SK-N-SH treated with all-trans-retinoic acid at 6 μM for 48 hours (cell line): ENCODE results near the gene HDAC4.

Experiments
- ATAC-seq: fragments of 200-7000 bp; cut with Tn5 transposase; 3 replicates; pipeline ENCODE4 v1.9.1; 2020; ENCODE audit warnings: mild to moderate bottlenecking, moderate library complexity
- ARNTL ChIP-seq: fragments of 450-650 bp; formaldehyde crosslinking; IDR thresholded peaks from 2 replicates; pipeline ENCODE4 v1.5.0; 2020; ENCODE audit warnings: low read depth, mild to moderate bottlenecking, moderate library complexity, borderline replicate concordance
- BACH2 ChIP-seq: fragments of 250-450 bp; sonication (Bioruptor Pico); IDR thresholded peaks from 2 replicates; pipeline ENCODE4 v1.9.0; 2021; ENCODE audit warnings: mild to moderate bottlenecking, borderline replicate concordance
- CREB5 ChIP-seq: fragments of 250-450 bp; sonication (Bioruptor Pico); IDR thresholded peaks from 2 replicates; pipeline ENCODE4 v1.5.1; 2020; ENCODE audit warnings: low read depth, mild to moderate bottlenecking, moderate library complexity
- CSDC2 ChIP-seq: fragments of 250-450 bp; sonication (Bioruptor Pico); IDR thresholded peaks from 2 replicates; pipeline ENCODE4 v1.5.0; 2020; ENCODE audit warnings: mild to moderate bottlenecking, moderate library complexity
- CSRNP3 ChIP-seq: fragments of 250-450 bp; sonication (Bioruptor Pico); IDR thresholded peaks from 2 replicates; pipeline ENCODE4 v1.5.1; 2021; ENCODE audit warnings: mild to moderate bottlenecking, moderate library complexity
- ESRRG ChIP-seq: fragments of 250-450 bp; sonication (Bioruptor Pico); IDR thresholded peaks from 2 replicates; pipeline ENCODE4 v1.6.1; 2021; ENCODE audit warnings: mild to moderate bottlenecking
- GLIS3 ChIP-seq: fragments of 250-450 bp; sonication (Bioruptor Pico); IDR thresholded peaks from 2 replicates; pipeline ENCODE4 v1.5.0; 2020; ENCODE audit warnings: mild to moderate bottlenecking, moderate library complexity
- ISL1 ChIP-seq: fragments of 250-450 bp; sonication (Bioruptor Pico); IDR thresholded peaks from 2 replicates; pipeline ENCODE4 v2.1.2; 2022; ENCODE audit warnings: mild to moderate bottlenecking, moderate library complexity
- OSR1 ChIP-seq: fragments of 250-450 bp; sonication (Bioruptor Pico); IDR thresholded peaks from 2 replicates; pipeline ENCODE4 v1.8.0; 2022; ENCODE audit warnings: moderate library complexity, mild to moderate bottlenecking, inconsistent platforms
- PPARA ChIP-seq: fragments of 250-450 bp; sonication (Bioruptor Pico); IDR thresholded peaks from 2 replicates; pipeline ENCODE4 v1.5.0; 2020; ENCODE audit warnings: mild to moderate bottlenecking, borderline replicate concordance
- RARB ChIP-seq: fragments of 250-450 bp; sonication (Bioruptor Pico); IDR thresholded peaks from 2 replicates; pipeline ENCODE4 v1.8.0; 2021; ENCODE audit warnings: mild to moderate bottlenecking, moderate library complexity
- SNAI2 ChIP-seq: fragments of 250-450 bp; sonication (Bioruptor Pico); IDR thresholded peaks from 2 replicates; pipeline ENCODE4 v1.5.0; 2020; ENCODE audit warnings: mild to moderate bottlenecking, moderate library complexity
- TCF4 ChIP-seq: fragments of 250-450 bp; sonication (Bioruptor Pico); IDR thresholded peaks from 2 replicates; pipeline ENCODE4 v1.8.0; 2021; ENCODE audit warnings: mild to moderate bottlenecking, moderate library complexity, borderline replicate concordance
- TOX ChIP-seq: fragments of 250-450 bp; sonication (Bioruptor Pico); IDR thresholded peaks from 2 replicates; pipeline ENCODE4 v1.8.0; 2021; ENCODE audit warnings: mild to moderate bottlenecking, moderate library complexity, borderline replicate concordance
- ZC3H10 ChIP-seq: fragments of 250-450 bp; sonication (Bioruptor Pico); IDR thresholded peaks from 2 replicates; pipeline ENCODE4 v1.5.1; 2021; ENCODE audit warnings: mild to moderate bottlenecking, moderate library complexity
- ZFP3 ChIP-seq: fragments of 250-450 bp; sonication (Bioruptor Pico); IDR thresholded peaks from 2 replicates; pipeline ENCODE4 v1.5.0; 2020; ENCODE audit warnings: mild to moderate bottlenecking, moderate library complexity
- ZFP30 ChIP-seq: fragments of 450-650 bp; formaldehyde crosslinking; IDR thresholded peaks from 2 replicates; pipeline ENCODE4 v1.5.0; 2022; ENCODE audit warnings: mild to moderate bottlenecking, moderate library complexity
- ZNF565 ChIP-seq: fragments of 450-650 bp; formaldehyde crosslinking; conservative IDR thresholded peaks from 2 replicates; pipeline ENCODE4 v1.5.0; 2020; ENCODE audit warnings: low read depth, mild to moderate bottlenecking, moderate library complexity
- ZNF70 ChIP-seq: fragments of 450-650 bp; formaldehyde crosslinking; IDR thresholded peaks from 2 replicates; pipeline ENCODE4 v1.5.0; 2020; ENCODE audit warnings: mild to moderate bottlenecking, moderate library complexity
- ZNF8 ChIP-seq: fragments of 450-650 bp; formaldehyde crosslinking; IDR thresholded peaks from 2 replicates; pipeline ENCODE4 v1.5.0; 2020; ENCODE audit warnings: mild to moderate bottlenecking, moderate library complexity
- TF ChIP-seq, protein P1 (sequence below): fragments of 250-450 bp; sonication (Bioruptor Pico); IDR thresholded peaks from 2 replicates; pipeline ENCODE4 v1.5.0; 2020; ENCODE audit warnings: mild to moderate bottlenecking, moderate library complexity
- TF ChIP-seq, protein P2 (sequence below): fragments of 250-450 bp; sonication (Bioruptor Pico); IDR thresholded peaks from 2 replicates; pipeline ENCODE4 v1.8.0; 2021; ENCODE audit warnings: low read depth, mild to moderate bottlenecking, moderate library complexity, borderline replicate concordance

HDAC4 gene

DNA sequence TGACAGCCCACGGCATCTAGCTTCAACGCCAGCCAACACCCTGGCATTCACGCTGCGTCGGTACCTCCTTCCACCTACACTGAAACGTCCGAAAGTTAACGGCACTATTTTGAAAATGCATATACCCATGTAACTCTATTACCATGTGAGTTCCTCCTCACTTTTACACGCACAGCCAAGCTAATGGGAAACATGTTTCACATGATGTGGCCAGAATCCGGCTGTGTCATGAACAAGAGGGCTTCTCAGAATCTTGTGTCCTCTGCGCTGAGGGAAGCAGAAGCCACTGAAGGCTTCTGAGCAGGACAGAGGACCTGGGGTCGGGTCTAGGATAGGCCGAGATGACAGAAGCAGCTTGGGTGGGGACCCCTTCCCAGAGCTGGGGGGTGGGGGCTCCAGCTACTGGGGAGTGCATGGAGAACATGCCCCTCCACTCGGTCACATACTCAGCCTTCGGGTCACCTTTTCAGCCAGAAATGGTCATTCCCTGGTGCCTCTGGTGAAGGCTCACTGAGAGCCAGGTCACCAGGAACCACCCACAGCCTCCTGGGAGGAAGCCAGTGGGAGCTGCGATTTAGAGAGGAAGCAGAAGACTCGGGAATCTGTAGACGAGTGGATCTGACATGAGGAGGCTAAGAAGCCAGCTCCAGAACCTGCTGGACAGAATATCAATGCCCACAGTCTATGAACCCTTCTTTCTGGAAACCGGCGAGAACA lies 41.5 kb downstream of the HDAC4 start:
- no peak for TF ChIP-seq ZFP30 (CRISPR knock-in tag)
- no peak for TF ChIP-seq CSRNP3 (CRISPR knock-in tag)
- no peak for TF ChIP-seq ESRRG (CRISPR knock-in tag)
- no peak for TF ChIP-seq ZFP3
- TF ChIP-seq CSDC2 = no peak
- no peak for TF ChIP-seq CREB5 (CRISPR knock-in tag)
- TF ChIP-seq GLIS3 (CRISPR knock-in tag) = no peak
- no peak for TF ChIP-seq ISL1
- TF ChIP-seq TCF4 = no peak
- TF ChIP-seq PPARA = no peak
- TF ChIP-seq BACH2 (CRISPR knock-in tag) = no peak
- no peak for TF ChIP-seq OSR1 (CRISPR knock-in tag)
- TF ChIP-seq ZNF8 = no peak
- no peak for TF ChIP-seq ZNF70
- TF ChIP-seq ARNTL = no peak
- TF ChIP-seq, protein P1, sequence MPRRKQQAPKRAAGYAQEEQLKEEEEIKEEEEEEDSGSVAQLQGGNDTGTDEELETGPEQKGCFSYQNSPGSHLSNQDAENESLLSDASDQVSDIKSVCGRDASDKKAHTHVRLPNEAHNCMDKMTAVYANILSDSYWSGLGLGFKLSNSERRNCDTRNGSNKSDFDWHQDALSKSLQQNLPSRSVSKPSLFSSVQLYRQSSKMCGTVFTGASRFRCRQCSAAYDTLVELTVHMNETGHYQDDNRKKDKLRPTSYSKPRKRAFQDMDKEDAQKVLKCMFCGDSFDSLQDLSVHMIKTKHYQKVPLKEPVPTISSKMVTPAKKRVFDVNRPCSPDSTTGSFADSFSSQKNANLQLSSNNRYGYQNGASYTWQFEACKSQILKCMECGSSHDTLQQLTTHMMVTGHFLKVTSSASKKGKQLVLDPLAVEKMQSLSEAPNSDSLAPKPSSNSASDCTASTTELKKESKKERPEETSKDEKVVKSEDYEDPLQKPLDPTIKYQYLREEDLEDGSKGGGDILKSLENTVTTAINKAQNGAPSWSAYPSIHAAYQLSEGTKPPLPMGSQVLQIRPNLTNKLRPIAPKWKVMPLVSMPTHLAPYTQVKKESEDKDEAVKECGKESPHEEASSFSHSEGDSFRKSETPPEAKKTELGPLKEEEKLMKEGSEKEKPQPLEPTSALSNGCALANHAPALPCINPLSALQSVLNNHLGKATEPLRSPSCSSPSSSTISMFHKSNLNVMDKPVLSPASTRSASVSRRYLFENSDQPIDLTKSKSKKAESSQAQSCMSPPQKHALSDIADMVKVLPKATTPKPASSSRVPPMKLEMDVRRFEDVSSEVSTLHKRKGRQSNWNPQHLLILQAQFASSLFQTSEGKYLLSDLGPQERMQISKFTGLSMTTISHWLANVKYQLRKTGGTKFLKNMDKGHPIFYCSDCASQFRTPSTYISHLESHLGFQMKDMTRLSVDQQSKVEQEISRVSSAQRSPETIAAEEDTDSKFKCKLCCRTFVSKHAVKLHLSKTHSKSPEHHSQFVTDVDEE = no peak
- TF ChIP-seq, protein P2, sequence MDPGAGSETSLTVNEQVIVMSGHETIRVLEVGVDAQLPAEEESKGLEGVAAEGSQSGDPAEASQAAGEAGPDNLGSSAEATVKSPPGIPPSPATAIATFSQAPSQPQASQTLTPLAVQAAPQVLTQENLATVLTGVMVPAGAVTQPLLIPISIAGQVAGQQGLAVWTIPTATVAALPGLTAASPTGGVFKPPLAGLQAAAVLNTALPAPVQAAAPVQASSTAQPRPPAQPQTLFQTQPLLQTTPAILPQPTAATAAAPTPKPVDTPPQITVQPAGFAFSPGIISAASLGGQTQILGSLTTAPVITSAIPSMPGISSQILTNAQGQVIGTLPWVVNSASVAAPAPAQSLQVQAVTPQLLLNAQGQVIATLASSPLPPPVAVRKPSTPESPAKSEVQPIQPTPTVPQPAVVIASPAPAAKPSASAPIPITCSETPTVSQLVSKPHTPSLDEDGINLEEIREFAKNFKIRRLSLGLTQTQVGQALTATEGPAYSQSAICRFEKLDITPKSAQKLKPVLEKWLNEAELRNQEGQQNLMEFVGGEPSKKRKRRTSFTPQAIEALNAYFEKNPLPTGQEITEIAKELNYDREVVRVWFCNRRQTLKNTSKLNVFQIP = no peak
- TF ChIP-seq ZC3H10 = no peak
- TF ChIP-seq TOX (CRISPR knock-in tag) = no peak
- no peak for TF ChIP-seq SNAI2 (CRISPR knock-in tag)
- no peak for ATAC-seq

DNA sequence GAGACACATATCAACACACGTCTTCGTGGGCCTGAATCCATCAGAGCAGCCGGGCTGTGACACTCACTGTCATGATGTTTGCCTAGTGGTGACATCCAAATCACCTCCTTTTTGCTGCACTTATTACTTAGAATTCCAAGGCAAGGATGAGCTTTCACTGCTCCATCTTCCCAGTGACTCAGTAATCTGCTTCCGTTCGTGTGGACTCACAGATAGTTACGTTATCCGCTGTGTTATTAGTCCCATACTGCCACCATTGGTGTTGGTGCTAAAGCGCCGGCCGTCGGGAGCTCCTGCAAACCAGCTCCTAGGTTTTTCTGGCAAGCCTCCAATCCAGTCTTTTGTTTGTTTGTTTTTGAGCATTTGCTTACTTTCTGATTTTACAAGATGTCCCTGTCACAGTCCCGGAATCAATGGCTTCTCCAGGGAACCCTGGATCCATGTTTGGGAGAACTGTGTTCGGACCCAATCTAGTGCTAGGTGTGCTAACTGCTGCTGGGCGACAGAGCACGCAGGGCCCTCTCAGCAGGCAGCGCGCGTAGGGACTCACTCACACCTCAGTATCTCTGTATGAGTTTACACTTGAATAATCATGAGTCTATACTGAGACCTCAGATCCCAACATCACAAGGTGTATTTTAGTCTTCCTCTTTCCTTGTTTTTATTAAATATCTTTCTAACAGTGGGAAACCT lies 42.6 kb downstream of the HDAC4 start:
- TF ChIP-seq ZNF70 (no peak), OSR1 (CRISPR knock-in tag) (no peak), CSRNP3 (CRISPR knock-in tag) (no peak), RARB (CRISPR knock-in tag) (no peak), ZC3H10 (no peak), CSDC2 (no peak), TCF4 (no peak), ISL1 (no peak), BACH2 (CRISPR knock-in tag) (no peak), TOX (CRISPR knock-in tag) (no peak), ZNF565 (no peak), PPARA (no peak), ZNF8 (no peak), ARNTL (no peak), GLIS3 (CRISPR knock-in tag) (no peak), ZFP30 (CRISPR knock-in tag) (no peak)
- TF ChIP-seq, protein P2 = no peak
- TF ChIP-seq, protein P1 = no peak
- no peak for ATAC-seq
